Esophagus (tissue), 2 donors: ENCODE data around the gene C1D. TPM values are rescaled to one million over a fixed set of nuclear protein-coding genes. Genes with fewer than 3 reads are reported as not detected.

Source experiments
- H3K27ac ChIP-seq, 2 donors: one replicate each; pipeline ENCODE4 v1.5.1; 2013; ENCODE audit warnings: low read depth in 2 of 2, mild to moderate bottlenecking in 2 of 2, inconsistent platforms in 1 of 2, low read length in 1 of 2, moderate library complexity in 1 of 2
- H3K27me3 ChIP-seq, 2 donors: one replicate each; pipeline ENCODE4 v1.6.1; 2013; ENCODE audit warnings: low read length in 2 of 2, control low read depth in 1 of 2, mild to moderate bottlenecking in 1 of 2; ENCODE audit not compliant: insufficient read depth in 2 of 2, control insufficient read depth in 1 of 2
- H3K36me3 ChIP-seq, 2 donors: one replicate each; pipeline ENCODE4 v1.6.1; 2013; ENCODE audit warnings: low read length in 1 of 2; ENCODE audit not compliant: control insufficient read depth in 2 of 2, insufficient read depth in 2 of 2
- H3K4me1 ChIP-seq, 2 donors: one replicate each; pipeline ENCODE4 v1.6.1; 2013; ENCODE audit warnings: low read length in 1 of 2; ENCODE audit not compliant: control insufficient read depth in 2 of 2, insufficient read depth in 2 of 2
- H3K4me3 ChIP-seq, 2 donors: one replicate each; pipeline ENCODE4 v1.5.1; 2013; ENCODE audit warnings: low read length in 2 of 2, mild to moderate bottlenecking in 2 of 2, low read depth in 1 of 2, moderate library complexity in 1 of 2
- H3K9me3 ChIP-seq, 2 donors: one replicate each; pipeline ENCODE4 v1.6.1; 2013; ENCODE audit warnings: mild to moderate bottlenecking in 2 of 2, low read depth in 1 of 2, low read length in 1 of 2, moderate library complexity in 1 of 2; ENCODE audit not compliant: control insufficient read depth in 2 of 2, insufficient read depth in 1 of 2
- WGBS, 2 donors: extraction: QIAGEN DNeasy Blood & Tissue Kit; methylation state at CpG; one replicate each; pipeline ENCODE4 v1.1.7; 2013; 5-methylcytosine and 5-hydroxymethylcytosine counted together
- polyA plus RNA-seq, 2 donors: library from polyadenylated mRNA; stranded (reverse); fragments of 200-250 nt; gene quantifications; one replicate each; pipeline ENCODE4 v1.2.3, GENCODE V29; 2013
- donor health status: healthy with polysubstance abuse.
- donor health status: Bipolar disorder and iron deficiency.

Gene C1D
- polyA plus RNA-seq, 2 donors, result 6.4 to 17.2 TPM

DNA sequence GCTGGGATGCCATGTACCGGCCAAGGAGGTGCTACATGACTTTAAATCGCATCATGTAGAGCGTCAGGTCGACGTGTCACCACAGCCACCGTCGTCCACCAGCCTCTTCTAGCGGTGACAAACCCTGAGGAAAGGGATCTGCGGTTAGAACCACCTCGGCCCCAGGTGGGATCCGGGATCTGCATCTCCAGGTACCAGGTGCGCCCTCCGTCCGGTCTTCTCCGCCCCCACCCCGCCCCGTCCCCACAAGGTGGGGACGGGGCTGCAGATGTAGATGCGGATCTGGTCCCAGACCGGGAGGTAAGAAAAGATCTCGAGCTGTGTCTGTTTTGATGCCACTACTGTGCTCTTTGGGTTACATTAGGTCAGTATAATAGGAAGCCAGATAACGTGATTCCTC is 38.4 kb downstream of the C1D start:
- Histone ChIP-seq H3K27ac (no peak overlapping the region), H3K27me3 (no peaks in the 10 kb centered on the region), H3K4me1 (no peaks in the 10 kb centered on the region), H3K36me3 (no peaks in the 10 kb centered on the region), H3K9me3 (peaks cover 0 to 2% of the 10 kb centered on the region in 2 donors), H3K4me3 (no peak overlapping the region)
- 95% methylated on average over 22 of the region's 22 CpGs for WGBS, 2 donors

DNA sequence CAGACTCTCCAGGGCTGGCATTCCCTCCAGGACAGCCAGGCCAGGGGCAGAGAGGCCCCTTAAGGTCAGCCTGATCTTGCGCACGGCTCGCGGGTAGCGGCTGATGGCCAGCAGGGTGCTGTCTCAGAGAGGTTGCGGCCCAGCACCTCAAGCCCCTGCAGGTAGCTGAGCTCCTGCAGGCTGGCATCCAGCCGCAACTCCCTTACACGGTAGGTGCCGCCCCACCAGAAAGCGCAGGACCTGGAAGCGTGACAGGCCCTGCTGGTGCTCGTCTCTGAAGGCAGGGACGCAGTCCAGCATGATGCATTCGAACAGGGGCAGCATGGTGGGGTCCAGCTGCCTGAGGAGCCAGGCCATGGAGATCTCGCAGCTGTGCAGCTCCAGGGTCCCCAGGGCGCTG is 38.9 kb downstream of the C1D start:
- WGBS, 2 donors, result 96% methylated on average over 16 of the region's 16 CpGs
- no peaks in the 10 kb centered on the region for H3K27me3 ChIP-seq
- no peak overlapping the region for H3K4me3 ChIP-seq

DNA sequence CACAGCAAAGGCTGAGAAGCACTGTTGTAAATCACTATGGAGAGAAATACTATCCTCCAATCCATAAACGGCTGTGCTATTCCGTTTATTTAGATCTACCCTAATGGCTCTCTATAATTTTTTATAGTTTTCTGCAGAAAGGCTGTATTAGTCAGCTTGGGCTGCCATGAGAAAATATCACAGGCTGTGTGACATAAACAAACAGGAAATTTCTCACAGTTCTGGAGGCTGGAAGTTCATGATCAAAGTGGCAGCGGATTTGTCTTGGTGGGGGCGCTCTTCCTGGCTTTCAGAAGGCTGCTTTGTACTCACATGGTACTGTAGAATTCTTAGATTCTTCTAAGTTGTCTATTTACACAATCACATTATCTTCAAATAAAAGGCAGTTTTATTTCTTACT is 44.1 kb downstream of the C1D start:
- H3K9me3 ChIP-seq, result peaks cover 0 to 2% of the 10 kb centered on the region in 2 donors
- H3K27me3 ChIP-seq, result no peaks in the 10 kb centered on the region
- H3K36me3 ChIP-seq, result no peaks in the 10 kb centered on the region
- no peaks in the 10 kb centered on the region for H3K4me1 ChIP-seq
- 86 to 88% methylated on average over 4 of the region's 4 CpGs for WGBS, 2 donors
- no peak overlapping the region for H3K27ac ChIP-seq
- H3K4me3 ChIP-seq, result no peak overlapping the region

More for the DNA sequence above, 38.9 kb downstream of the C1D start:
- H3K9me3 ChIP-seq, result peaks cover 0 to 2% of the 10 kb centered on the region in 2 donors
- no peaks in the 10 kb centered on the region for H3K4me1 ChIP-seq
- H3K27ac ChIP-seq, result no peak overlapping the region
- H3K36me3 ChIP-seq, result no peaks in the 10 kb centered on the region

DNA sequence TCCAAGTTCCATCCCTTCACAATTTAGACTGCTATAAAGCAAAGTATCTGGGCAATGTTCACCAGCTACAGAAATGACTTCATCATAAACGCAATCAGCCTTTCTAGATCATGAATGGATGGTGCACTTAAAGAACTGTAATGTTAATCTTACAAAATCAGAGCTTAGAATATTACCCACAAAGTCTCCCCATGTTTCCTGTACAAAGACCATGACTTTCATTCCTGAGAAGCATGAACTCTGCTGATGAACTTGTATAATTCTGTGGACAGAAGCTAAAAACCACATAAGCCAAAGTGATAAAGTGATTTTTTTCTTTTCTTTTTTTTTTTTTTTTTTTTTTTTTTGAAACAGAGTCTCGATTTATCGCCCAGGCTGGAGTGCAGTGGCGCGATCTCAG is 53.3 kb downstream of the C1D start:
- Histone ChIP-seq H3K4me1 (no peaks in the 10 kb centered on the region), H3K27me3 (no peaks in the 10 kb centered on the region), H3K9me3 (no peaks in the 10 kb centered on the region), H3K27ac (no peak overlapping the region), H3K36me3 (no peaks in the 10 kb centered on the region), H3K4me3 (no peak overlapping the region)
- 90 to 94% methylated on average over 5 of the region's 5 CpGs for WGBS, 2 donors

DNA sequence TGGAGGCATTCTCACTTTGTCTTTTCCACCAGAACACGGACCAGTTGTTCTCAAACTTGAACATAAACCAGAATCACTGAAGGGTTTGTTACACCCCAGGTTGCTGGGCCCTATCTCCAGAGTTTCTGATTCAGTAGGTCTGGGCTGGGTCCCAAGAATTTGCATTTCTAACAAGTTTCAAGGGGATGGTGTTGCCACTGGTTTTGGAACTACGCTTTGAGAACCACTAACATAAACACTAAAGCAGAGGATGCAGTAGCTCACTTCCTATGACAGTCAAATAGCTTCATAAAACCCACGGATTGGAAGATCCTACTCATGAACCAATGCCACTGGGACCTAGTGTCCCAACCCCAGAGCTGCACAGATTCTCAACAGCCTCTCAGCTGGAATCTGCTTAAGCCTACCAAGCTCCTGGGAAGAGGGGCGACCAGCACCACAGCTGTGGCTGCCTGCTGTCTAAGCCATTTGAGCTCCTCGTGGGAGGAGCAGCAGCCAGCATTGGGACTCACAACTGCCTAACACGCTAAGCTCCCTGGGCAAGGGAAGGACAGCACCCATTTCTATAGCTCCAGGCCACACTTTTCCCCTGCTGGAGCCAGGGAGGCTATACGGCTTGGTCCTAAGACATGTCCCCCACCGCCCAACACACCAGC is 62.5 kb downstream of the C1D start:
- H3K4me3 ChIP-seq, result no peak overlapping the region
- WGBS, 2 donors, result 88% methylated on average over 8 of the region's 8 CpGs
- no peak overlapping the region for H3K27ac ChIP-seq
- no peaks in the 10 kb centered on the region for H3K27me3 ChIP-seq
- H3K9me3 ChIP-seq, result no peaks in the 10 kb centered on the region
- H3K4me1 ChIP-seq, result no peaks in the 10 kb centered on the region
- no peaks in the 10 kb centered on the region for H3K36me3 ChIP-seq

DNA sequence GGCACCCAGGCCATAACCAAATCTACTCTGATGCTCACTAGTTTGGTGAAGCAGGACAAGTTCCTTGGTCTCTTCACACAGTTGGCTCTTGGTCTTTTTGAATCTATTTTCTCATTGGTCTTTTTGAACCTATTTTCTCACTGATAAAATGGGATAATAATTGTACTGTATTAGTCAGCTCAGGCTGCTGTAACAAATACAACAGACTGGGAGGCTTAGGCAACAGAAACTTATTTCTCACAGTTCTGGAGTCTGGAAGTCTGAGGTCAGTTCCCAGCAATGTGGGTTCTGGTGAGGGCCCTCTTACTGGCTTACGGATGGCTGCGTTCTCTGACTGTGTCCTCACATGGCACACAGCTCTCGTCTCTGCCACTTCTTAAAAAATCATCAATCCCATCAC is 63.5 kb downstream of the C1D start:
- Histone ChIP-seq H3K36me3 (no peaks in the 10 kb centered on the region), H3K4me3 (no peak overlapping the region), H3K9me3 (no peaks in the 10 kb centered on the region), H3K27ac (no peak overlapping the region), H3K27me3 (no peaks in the 10 kb centered on the region), H3K4me1 (no peaks in the 10 kb centered on the region)
- 94 to 97% methylated on average over 3 of the region's 3 CpGs for WGBS, 2 donors

DNA sequence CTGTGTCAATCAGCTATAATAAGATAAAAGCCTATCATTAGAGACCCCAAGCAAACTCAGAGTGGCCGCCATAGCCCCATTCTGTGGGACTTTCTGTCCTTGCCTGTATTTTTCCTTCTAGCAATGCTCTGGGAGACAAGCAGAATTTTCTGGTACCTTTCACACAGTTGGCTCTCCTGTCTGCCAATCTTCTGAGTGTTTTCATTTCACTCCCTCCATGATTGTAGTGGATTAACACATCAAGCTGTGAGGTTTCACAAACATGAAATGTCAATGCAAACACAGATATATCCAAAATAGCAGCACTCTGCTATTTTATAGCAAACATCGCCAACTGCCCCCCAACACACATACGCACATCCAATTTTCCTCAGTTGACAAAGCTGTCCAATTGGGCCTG is 64.9 kb downstream of the C1D start:
- Histone ChIP-seq H3K36me3 (no peaks in the 10 kb centered on the region), H3K4me1 (no peaks in the 10 kb centered on the region), H3K27me3 (no peaks in the 10 kb centered on the region), H3K9me3 (peaks cover 0 to 1% of the 10 kb centered on the region in 2 donors), H3K27ac (no peak overlapping the region), H3K4me3 (no peak overlapping the region)
- WGBS, 2 donors, result 72 to 74% methylated on average over 3 of the region's 3 CpGs

DNA sequence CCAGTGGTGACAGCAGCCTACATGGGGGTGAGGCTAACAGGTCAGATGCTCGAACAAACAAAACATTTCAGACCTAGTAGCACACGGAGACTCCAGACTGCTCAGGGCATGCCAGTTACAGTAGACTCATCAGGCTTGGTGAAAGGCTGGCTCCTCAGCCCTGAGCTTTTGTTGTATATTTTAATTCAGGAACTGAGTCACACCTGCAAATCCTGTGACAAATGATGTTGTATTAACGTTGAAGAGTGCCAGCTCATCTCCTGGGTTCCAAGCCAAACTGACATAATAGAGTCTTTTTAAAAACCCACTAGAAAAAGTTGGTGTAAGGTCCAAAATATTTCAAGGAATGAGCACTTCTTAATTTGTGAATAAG is 65.3 kb downstream of the C1D start:
- Histone ChIP-seq H3K36me3 (no peaks in the 10 kb centered on the region), H3K27ac (peak overlapping the region; percentile 23 to 63), H3K4me3 (no peak overlapping the region), H3K4me1 (no peaks in the 10 kb centered on the region), H3K27me3 (no peaks in the 10 kb centered on the region), H3K9me3 (peaks cover 0 to 1% of the 10 kb centered on the region in 2 donors)
- WGBS, 2 donors, result 21% methylated on average over 3 of the region's 3 CpGs

DNA sequence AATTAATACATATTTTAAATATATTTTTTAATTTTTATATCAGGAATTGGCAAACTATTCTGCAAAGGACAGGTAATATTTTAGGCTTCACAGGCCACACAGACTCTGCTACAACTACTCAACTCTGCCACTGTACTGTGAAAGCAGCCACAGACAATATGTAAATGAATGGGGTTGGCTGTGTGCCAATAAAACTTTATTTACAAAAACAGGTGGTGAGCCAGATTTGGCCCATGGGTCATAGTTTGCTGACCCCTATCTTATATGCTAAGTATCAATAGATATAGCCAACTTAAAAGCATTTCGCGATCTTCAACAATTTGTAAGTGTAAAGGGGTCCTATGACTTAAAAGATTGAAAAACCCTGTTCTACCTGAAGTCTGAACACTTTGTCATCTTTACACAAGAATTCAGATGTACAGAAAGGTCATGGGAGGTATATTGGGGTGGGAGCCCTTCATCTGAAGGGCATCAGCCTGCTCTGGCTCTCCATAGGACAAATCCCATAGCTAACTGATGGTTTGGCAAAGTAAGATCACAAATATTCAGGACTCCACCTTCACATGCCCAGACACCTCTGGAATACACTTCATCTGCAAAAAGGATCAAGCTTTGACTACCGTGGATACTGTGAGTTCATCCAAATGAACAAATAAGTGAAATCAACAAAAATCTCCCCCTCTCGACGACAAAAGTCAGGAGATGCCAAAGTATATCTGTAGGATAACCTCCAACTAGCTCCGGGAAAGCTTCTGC is 65.9 kb downstream of the C1D start:
- H3K9me3 ChIP-seq, result peaks cover 0 to 1% of the 10 kb centered on the region in 2 donors
- H3K27ac ChIP-seq, result peak overlapping the region; percentile 23 to 63
- 68 to 74% methylated on average over 6 of the region's 6 CpGs for WGBS, 2 donors
- no peaks in the 10 kb centered on the region for H3K4me1 ChIP-seq
- no peaks in the 10 kb centered on the region for H3K36me3 ChIP-seq
- no peaks in the 10 kb centered on the region for H3K27me3 ChIP-seq
- H3K4me3 ChIP-seq, result no peak overlapping the region

DNA sequence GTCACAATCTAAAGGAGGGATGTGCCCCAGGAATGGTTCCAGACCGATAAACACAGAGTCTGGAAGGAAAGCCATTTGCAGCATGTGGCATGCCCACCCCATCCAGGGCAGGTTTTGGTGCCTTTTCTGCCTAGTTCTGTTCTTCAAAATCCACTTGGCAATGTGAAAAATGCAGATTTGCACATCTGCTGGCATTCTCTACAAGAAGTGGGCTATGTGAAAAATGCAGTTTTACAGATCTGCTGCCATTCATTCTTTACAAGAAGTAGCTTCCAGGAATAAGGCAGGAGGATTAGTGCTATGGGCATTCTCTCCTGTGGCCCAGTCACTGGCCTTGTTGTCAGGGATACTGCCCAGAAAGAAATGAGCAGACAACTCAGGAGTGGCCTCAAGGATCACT is 68.1 kb downstream of the C1D start:
- no peaks in the 10 kb centered on the region for H3K27me3 ChIP-seq
- H3K36me3 ChIP-seq, result no peaks in the 10 kb centered on the region
- H3K4me3 ChIP-seq, result no peak overlapping the region
- no peak overlapping the region for H3K27ac ChIP-seq
- peaks cover 0 to 1% of the 10 kb centered on the region in 2 donors for H3K9me3 ChIP-seq
- WGBS, 2 donors, result 84 to 86% methylated on average over 1 of the region's 1 CpG
- H3K4me1 ChIP-seq, result no peaks in the 10 kb centered on the region
